ENCODE data around the gene SLC6A3.

DNA sequence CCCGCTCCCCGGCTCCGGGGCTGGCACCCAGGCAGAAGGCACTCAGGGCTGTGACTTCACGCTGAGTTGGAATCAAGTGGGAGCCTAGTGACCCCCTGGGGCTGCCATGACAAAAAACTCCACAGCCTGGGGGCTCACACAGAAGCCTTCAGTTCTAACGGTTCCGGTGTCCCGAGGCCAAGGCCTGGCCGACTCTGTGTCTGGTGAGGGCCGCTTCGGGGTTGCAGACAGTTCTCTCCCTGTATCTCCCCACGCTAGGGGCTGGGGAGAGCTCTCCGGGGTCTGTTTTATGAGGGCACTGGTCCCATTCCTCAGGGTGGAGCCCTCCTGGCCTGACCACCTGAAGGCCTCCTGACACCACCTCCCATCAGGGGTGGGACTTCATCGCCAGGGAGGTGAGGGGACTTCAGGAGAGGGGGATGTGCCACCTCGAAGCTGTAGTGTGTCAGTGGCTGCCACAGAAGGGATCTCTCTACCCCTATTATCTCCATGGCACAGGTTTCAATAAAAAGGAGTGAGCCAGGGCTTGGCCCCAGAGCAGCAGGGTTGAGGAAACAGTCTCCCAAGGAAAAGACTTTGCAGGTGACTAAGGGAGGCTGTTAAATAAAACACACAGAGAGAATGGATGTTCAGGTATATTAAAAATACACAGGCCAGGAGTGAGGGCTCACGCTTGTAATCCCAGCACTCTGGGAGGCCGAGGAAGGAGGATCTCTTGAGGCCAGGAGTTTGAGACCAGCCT, 1.5 kb upstream of the SLC6A3 start:
- TF ChIP-seq CTCF (conservative IDR thresholded peaks at IDR 0.05; ENCODE audit: low read length) (no peak), EZH2phosphoT487 (IDR thresholded peaks at IDR 0.05; ENCODE audit: borderline replicate concordance, low read depth, low read length) (no peak)

Data from OCI-LY7 (cell line).